Measurements from ENCODE around the gene TSPAN18. TPM values are rescaled to one million over a fixed set of nuclear protein-coding genes. Genes with fewer than 3 reads are reported as not detected.

Gene TSPAN18
- total and polyA plus RNA-seq, 2 experiments from 2014 or later: 9.5 to 21.5 TPM

DNA sequence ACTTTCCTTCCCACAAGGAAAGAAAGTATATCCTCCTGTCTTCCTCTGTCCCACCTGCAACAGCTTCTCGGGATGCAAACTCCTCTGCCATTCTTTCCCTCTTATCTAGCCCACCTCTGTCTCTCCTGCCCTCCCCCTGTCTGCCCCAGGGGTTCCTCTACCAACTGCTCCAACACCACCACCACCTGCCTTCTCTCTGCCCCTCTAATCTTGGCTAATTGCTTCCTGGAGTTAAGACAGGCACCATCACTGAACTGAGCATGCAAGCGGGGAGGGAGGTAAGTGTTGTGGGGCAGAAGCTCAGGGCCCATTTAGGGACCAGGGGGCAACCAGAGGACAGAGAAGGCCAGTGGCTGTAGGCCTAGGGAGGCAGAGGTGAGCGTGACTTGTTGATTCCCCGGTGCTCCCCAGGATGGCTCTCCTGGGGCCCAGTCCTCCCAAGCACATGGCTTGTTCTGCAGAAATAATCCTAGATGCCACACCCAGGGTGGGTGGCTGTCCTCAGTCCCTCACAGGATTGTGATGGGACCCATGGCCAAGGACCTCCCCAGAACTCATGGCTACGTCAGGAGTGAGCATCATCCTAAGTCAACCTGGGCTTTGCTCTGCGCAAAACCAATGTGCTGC is 112.8 kb downstream of the TSPAN18 start:
- TF ChIP-seq EZH2 (IDR thresholded peaks at IDR 0.05; ENCODE audit: borderline replicate concordance): no peak
- TF ChIP-seq, protein P1, sequence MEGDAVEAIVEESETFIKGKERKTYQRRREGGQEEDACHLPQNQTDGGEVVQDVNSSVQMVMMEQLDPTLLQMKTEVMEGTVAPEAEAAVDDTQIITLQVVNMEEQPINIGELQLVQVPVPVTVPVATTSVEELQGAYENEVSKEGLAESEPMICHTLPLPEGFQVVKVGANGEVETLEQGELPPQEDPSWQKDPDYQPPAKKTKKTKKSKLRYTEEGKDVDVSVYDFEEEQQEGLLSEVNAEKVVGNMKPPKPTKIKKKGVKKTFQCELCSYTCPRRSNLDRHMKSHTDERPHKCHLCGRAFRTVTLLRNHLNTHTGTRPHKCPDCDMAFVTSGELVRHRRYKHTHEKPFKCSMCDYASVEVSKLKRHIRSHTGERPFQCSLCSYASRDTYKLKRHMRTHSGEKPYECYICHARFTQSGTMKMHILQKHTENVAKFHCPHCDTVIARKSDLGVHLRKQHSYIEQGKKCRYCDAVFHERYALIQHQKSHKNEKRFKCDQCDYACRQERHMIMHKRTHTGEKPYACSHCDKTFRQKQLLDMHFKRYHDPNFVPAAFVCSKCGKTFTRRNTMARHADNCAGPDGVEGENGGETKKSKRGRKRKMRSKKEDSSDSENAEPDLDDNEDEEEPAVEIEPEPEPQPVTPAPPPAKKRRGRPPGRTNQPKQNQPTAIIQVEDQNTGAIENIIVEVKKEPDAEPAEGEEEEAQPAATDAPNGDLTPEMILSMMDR (IDR thresholded peaks at IDR 0.05; ENCODE audit: poor library complexity): no peak
- no peak for TF ChIP-seq EZH2phosphoT487 (IDR thresholded peaks at IDR 0.05; ENCODE audit: low read depth, severe bottlenecking, unreplicated experiment)
- H3K79me2 ChIP-seq: no peaks in the 10 kb centered on the region

DNA sequence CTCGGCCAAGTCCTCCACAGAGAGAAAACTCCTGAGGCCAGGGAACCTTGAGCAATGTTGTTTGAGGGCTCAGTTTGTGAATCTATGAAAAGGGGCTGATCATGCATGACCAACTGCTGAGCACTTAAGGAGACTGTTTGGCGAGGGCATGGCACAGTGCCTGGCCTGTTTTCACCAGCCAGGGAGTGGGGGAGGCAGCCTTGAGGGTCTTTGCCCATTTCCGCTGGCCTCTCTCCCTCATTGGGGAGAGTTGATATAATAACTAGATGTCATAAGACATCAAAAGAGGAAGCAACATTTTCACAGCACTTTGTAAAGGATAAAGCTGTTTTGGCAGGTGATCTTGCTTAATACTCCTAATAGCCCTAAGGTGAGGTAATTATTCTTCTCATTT is 113.3 kb downstream of the TSPAN18 start:
- H3K9me3 ChIP-seq (ENCODE audit: low read depth): no peaks in the 10 kb centered on the region
- no peaks in the 10 kb centered on the region for H3K79me2 ChIP-seq
- TF ChIP-seq, protein P1 (IDR thresholded peaks at IDR 0.05; ENCODE audit: poor library complexity): no peak
- TF ChIP-seq EZH2 (IDR thresholded peaks at IDR 0.05; ENCODE audit: borderline replicate concordance) (no peak), EZH2phosphoT487 (IDR thresholded peaks at IDR 0.05; ENCODE audit: low read depth, severe bottlenecking, unreplicated experiment) (no peak)
- H4K20me1 ChIP-seq (ENCODE audit: insufficient read depth, poor library complexity, severe bottlenecking): no peaks in the 10 kb centered on the region
- no peaks in the 10 kb centered on the region for H3K36me3 ChIP-seq (replicated peaks; ENCODE audit: insufficient read depth, low read depth)
- WGBS (ENCODE audit: low lambda C conversion rate, missing lambda C conversion rate): 90% methylated on average over 3 of the region's 3 CpGs
- no peak overlapping the region for H3K27ac ChIP-seq
- DNase-seq (ENCODE audit: low spot score): no peak
- H3K4me1 ChIP-seq (ENCODE audit: insufficient read depth): peaks cover 8% of the 10 kb centered on the region
- no peak overlapping the region for H3K4me3 ChIP-seq
- H3K9me2 ChIP-seq (replicated peaks; ENCODE audit: insufficient read depth): no peaks in the 10 kb centered on the region
- H3K27me3 ChIP-seq: no peaks in the 10 kb centered on the region
- H3K4me2 ChIP-seq: no peak overlapping the region
- no peak overlapping the region for H2AFZ ChIP-seq

More for the DNA sequence above, 112.8 kb downstream of the TSPAN18 start:
- H4K20me1 ChIP-seq (ENCODE audit: insufficient read depth, poor library complexity, severe bottlenecking): no peaks in the 10 kb centered on the region
- H3K4me3 ChIP-seq: no peak overlapping the region
- H3K27me3 ChIP-seq: no peaks in the 10 kb centered on the region
- no peak overlapping the region for H2AFZ ChIP-seq
- 73% methylated on average over 6 of the region's 6 CpGs for WGBS (ENCODE audit: low lambda C conversion rate, missing lambda C conversion rate)
- no peak for DNase-seq (ENCODE audit: low spot score)
- no peak overlapping the region for H3K4me2 ChIP-seq
- no peaks in the 10 kb centered on the region for H3K9me2 ChIP-seq (replicated peaks; ENCODE audit: insufficient read depth)
- no peaks in the 10 kb centered on the region for H3K36me3 ChIP-seq (replicated peaks; ENCODE audit: insufficient read depth, low read depth)
- H3K9me3 ChIP-seq (ENCODE audit: low read depth): no peaks in the 10 kb centered on the region
- peaks cover 13% of the 10 kb centered on the region for H3K4me1 ChIP-seq (ENCODE audit: insufficient read depth)
- no peak overlapping the region for H3K27ac ChIP-seq

DNA sequence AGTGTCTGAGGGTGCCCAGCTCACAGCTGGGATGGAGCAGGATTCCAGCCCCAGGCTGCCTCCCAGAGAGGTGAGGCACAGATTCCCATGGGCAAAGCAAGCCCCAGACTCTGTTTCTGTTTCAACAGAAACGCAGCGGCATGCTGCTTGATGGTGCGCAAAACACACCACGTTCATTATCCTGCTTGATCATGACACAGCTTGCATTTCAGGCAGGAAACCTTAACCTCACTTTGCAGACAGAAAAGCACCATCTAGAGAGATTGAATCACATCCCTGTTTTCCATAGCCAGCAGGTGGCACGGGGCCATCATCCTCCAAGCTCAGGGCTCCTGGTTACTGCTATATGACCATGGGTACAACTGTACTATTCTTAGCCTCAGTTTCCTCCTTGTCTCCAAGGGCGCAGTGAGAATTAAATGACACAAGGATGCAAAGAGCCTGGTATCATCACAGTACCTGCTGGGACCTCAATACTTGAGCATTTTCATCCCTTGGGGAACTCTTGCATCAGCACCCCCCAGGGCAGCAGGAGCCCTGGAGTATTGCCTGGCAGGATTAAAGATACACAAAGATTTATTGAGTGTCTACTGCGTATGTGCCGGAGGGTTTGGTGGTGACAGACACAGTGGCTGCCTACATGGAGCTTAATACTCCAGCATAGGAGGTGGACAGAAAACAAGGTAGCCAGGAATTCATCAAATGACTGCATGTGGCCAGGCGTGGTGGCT is 113.9 kb downstream of the TSPAN18 start:
- DNase-seq (ENCODE audit: low spot score): no peak
- H3K79me2 ChIP-seq: no peaks in the 10 kb centered on the region
- H4K20me1 ChIP-seq (ENCODE audit: insufficient read depth, poor library complexity, severe bottlenecking): no peaks in the 10 kb centered on the region
- H3K9me2 ChIP-seq (replicated peaks; ENCODE audit: insufficient read depth): no peaks in the 10 kb centered on the region
- H3K27ac ChIP-seq: no peak overlapping the region
- H3K4me3 ChIP-seq: no peak overlapping the region
- no peaks in the 10 kb centered on the region for H3K9me3 ChIP-seq (ENCODE audit: low read depth)
- H3K4me1 ChIP-seq (ENCODE audit: insufficient read depth): peaks cover 2% of the 10 kb centered on the region
- H3K36me3 ChIP-seq (replicated peaks; ENCODE audit: insufficient read depth, low read depth): no peaks in the 10 kb centered on the region
- H3K4me2 ChIP-seq: no peak overlapping the region
- H2AFZ ChIP-seq: no peak overlapping the region
- WGBS (ENCODE audit: low lambda C conversion rate, missing lambda C conversion rate): 90% methylated on average over 9 of the region's 9 CpGs
- no peaks in the 10 kb centered on the region for H3K27me3 ChIP-seq
- TF ChIP-seq EZH2 (IDR thresholded peaks at IDR 0.05; ENCODE audit: borderline replicate concordance) (no peak), EZH2phosphoT487 (IDR thresholded peaks at IDR 0.05; ENCODE audit: low read depth, severe bottlenecking, unreplicated experiment) (no peak)
- TF ChIP-seq, protein P1 (IDR thresholded peaks at IDR 0.05; ENCODE audit: poor library complexity): no peak
